ENCODE results near the gene NXNL1. TPM values are rescaled to one million over a fixed set of nuclear protein-coding genes. Genes with fewer than 3 reads are reported as not detected.

The NXNL1 gene
- total and polyA plus RNA-seq, 9 of the 15 experiments (the other 6 are each of a cell fraction or from before 2014, with no cell fraction given) = not detected

DNA sequence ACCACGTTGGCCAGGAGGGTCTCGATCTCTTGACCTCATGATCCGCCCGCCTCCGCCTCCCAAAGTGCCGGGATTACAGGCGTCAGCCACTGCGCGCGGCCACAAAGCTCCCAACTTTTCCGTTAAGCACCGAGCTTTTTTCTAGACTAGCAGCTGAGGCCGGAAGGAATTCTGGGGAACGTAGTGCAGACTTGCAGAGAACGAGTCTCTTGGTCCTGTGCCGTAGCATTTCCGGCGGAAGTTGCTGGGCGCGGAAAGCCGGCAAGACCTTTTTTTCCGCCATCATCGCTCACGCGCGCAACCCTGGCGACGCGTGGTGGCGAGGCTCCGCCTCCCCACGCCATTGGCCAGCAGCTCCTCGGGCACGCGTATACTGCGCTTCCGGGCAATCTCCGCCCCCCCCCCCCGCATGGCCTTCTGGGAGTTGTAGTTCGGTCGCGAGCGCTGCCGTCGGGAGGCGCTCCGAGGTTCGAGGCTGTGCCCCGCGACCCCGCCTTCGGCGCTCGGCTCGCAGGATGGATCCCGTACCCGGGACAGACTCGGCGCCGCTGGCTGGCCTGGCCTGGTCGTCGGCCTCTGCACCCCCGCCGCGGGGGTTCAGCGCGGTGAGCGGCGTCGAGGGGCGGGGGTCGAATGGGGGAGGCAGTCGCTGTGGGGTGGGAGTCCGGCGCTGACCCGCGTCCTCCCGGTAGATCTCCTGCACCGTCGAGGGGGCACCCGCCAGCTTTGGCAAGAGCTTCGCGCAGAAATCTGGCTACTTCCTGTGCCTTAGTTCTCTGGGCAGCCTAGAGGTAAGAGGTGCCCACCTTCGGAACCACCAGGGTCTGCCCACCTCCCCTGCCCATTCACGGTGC is 40.9 kb downstream of the NXNL1 start, which contains the start of gene MVB12A:
Gene MVB12A, plus strand, starts transcription at position 427 of the 854 bp plus-strand sequence. Its CDS starts 89 bp downstream, at position 516.
- Histone ChIP-seq H3K27me3 (ENCODE audit: control insufficient read depth in 2 of 2, insufficient read depth in 2 of 2, low read length in 2 of 2) (no peaks in the 10 kb centered on the region), H3K4me3 (peak within 1 kb of the TSS; percentile 70), H3K9me3 (replicated peaks; ENCODE audit: control insufficient read depth, insufficient read depth, low read depth, low read length) (no peaks in the 10 kb centered on the region), H3K9me1 (ENCODE audit: control insufficient read depth, insufficient read depth, low read length) (no peaks in the 10 kb centered on the region), H3K4me1 (replicated peaks in 1 of 2; ENCODE audit: control insufficient read depth in 2 of 2, insufficient read depth in 2 of 2, low read length in 2 of 2) (peaks cover 7 to 26% of the 10 kb centered on the region in 2 experiments; a peak in 3 of 5 replicates), H3K9ac (ENCODE audit: insufficient read depth in 1 of 2, low read depth in 2 of 2, low read length in 2 of 2) (peak within 1 kb of the TSS; percentile 74 to 95), H3K27ac (ENCODE audit: extremely low read depth, low read depth, low read length) (peak within 1 kb of the TSS; percentile 72), H3K4me2 (ENCODE audit: insufficient read depth, low read length) (peak within 1 kb of the TSS; percentile 87), H3K36me3 (ENCODE audit: control insufficient read depth, insufficient read depth, low read length) (peaks cover 8% of the 10 kb centered on the region; the same call in 1 of the 3 replicates), H2AFZ (ENCODE audit: low read depth, low read length) (peak within 1 kb of the TSS; percentile 88), H3K79me2 (ENCODE audit: control insufficient read depth, insufficient read depth, low read length) (peaks cover 6% of the 10 kb centered on the region; the same call in 2 of the 3 replicates), H4K20me1 (replicated peaks; ENCODE audit: control insufficient read depth, insufficient read depth, low read length) (no peaks in the 10 kb centered on the region)
- ChIA-PET POLR2A (interaction anchor here (0.6 to 2.1 kb wide), 17 partner anchors 9 to 441 kb away, joined by 3 to 20 read pairs (median 3); partner anchors contain the start of genes BST2, PGLS and TMEM221), CTCF (ENCODE audit: low intra/inter-chr PET ratio) (interaction anchor here (0.6 to 1.9 kb wide), 2 partner anchors 25 to 92 kb away, joined by 3 to 10 read pairs; partner anchors contain the start of gene CCDC194)
- under 1% methylated on average over 65 of the region's 85 CpGs for WGBS (ENCODE audit: insufficient coverage, low coverage, missing lambda C conversion rate)
- FAIRE-seq = peak; percentile 100
- TSS peak; percentile 32 for BruUV-seq (replicated peaks)
- peak; percentile 96 for ATAC-seq
- in situ Hi-C loops (cut with MboI) = no loop called here
- peak; percentile 97 to 99 (median 98) for DNase-seq (ENCODE audit: extremely low read depth in 1 of 4, low spot score in 3 of 4)
- intact Hi-C loops (cut with micrococcal nuclease) = loop anchor here (1.0 to 2.0 kb wide), 2 partner anchors 15 to 25 kb away; partner anchors contain the start of genes BST2 and CCDC194
- TF ChIP-seq ZNF143 (CRISPR knock-in tag; IDR thresholded peaks at IDR 0.05) (peak; percentile 97), FOXM1 (IDR thresholded peaks at IDR 0.05; ENCODE audit: low read depth) (0 out of 2 replicates have a peak, but pooled peaks have one; percentile 27), FOXM1 (CRISPR knock-in tag; IDR thresholded peaks at IDR 0.05; ENCODE audit: low read depth) (no peak), TEAD1 (CRISPR knock-in tag; IDR thresholded peaks at IDR 0.05) (peak in 1 of 2 experiments; percentile 35; a peak in 1 of 4 replicates), ZBTB26 (CRISPR knock-in tag; IDR thresholded peaks at IDR 0.05) (no peak), ZC3H8 (IDR thresholded peaks at IDR 0.05) (no peak), ZNF3 (CRISPR knock-in tag; IDR thresholded peaks at IDR 0.05) (no peak), DACH1 (IDR thresholded peaks at IDR 0.05; ENCODE audit: partially characterized antibody) (peak; percentile 56), ZNF830 (CRISPR knock-in tag; IDR thresholded peaks at IDR 0.05) (no peak), SRSF7 (optimal IDR thresholded peaks at IDR 0.05; ENCODE audit: low read depth, low read length) (no peak), FUS (optimal IDR thresholded peaks at IDR 0.05; ENCODE audit: low read depth, low read length) (no peak), ZNF445 (CRISPR knock-in tag; IDR thresholded peaks at IDR 0.05; ENCODE audit: low read depth) (no peak), STAT5A (IDR thresholded peaks at IDR 0.05; ENCODE audit: borderline replicate concordance, low read length) (no peak), UBTF (IDR thresholded peaks at IDR 0.05; ENCODE audit: borderline replicate concordance in 1 of 2, low read depth in 2 of 2, low read length in 2 of 2) (0 out of 4 replicates have a peak, but pooled peaks of 1 of the 2 experiments have one; percentile 14)
